GM12892 (cell line): Measurements from ENCODE around the gene FLNB.

Source experiments
- POLR2A ChIP-seq: IDR thresholded peaks from 2 replicates; pipeline ENCODE4 v1.6.1; 2011; ENCODE audit warnings: low read depth, low read length, control low read depth
- POLR2AphosphoS5 ChIP-seq: IDR thresholded peaks from 2 replicates; pipeline ENCODE4 v1.6.1; 2011; ENCODE audit warnings: low read depth, low read length, control low read depth

GRCh38 chr3:58106061-58106460 is 97.8 kb downstream of the FLNB start:
- TF ChIP-seq POLR2A = no peak
- no peak for TF ChIP-seq POLR2AphosphoS5
